ENCODE data around the gene CCL16.

DNA sequence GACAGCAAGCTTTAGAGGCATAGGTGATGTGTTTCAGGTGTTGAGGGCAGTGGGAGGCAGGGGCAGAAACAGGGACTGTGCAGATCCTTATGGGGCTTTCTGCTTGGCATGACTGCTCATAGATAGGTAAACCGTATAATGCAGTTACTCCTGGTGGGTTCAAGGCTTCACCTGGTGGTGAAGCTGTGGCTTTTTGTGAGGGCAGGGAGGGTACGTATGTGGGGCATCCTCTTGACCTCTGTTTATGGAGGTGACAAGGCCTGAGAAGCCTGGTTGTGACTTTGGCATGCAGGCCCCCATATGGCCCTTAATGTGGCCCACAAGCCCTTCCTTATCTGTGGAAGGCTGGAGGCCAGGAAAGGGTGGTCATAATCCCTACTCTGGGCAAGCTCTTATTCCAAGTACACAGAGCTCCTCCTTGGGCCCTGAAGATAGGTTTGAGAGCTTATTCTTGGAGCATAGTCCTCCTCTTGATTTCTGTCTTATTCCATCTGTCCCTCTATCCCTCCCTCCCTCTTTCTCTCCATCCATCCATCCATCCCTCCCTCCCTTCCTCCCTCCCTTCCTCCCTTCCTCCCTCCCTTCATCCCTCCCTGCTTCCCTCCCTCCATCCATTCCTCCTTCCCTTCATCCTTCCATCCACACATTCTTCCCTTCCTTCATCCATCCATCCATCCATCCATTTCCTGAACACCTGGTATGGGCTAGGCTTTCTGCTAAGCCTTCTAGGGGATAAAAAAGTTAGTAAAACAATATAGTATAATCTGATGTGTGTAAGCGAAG, 1.3 kb upstream of the CCL16 start:
- TF ChIP-seq, protein P1, sequence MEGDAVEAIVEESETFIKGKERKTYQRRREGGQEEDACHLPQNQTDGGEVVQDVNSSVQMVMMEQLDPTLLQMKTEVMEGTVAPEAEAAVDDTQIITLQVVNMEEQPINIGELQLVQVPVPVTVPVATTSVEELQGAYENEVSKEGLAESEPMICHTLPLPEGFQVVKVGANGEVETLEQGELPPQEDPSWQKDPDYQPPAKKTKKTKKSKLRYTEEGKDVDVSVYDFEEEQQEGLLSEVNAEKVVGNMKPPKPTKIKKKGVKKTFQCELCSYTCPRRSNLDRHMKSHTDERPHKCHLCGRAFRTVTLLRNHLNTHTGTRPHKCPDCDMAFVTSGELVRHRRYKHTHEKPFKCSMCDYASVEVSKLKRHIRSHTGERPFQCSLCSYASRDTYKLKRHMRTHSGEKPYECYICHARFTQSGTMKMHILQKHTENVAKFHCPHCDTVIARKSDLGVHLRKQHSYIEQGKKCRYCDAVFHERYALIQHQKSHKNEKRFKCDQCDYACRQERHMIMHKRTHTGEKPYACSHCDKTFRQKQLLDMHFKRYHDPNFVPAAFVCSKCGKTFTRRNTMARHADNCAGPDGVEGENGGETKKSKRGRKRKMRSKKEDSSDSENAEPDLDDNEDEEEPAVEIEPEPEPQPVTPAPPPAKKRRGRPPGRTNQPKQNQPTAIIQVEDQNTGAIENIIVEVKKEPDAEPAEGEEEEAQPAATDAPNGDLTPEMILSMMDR (IDR thresholded peaks at IDR 0.05; ENCODE audit: insufficient read depth, low read length, poor library complexity, severe bottlenecking), result no peak
- TF ChIP-seq EZH2phosphoT487 (conservative IDR thresholded peaks at IDR 0.05; ENCODE audit: low read length), result no peak

All from SU-DHL-6 (cell line).